Thoracic aorta (tissue), 2 donors: ENCODE measurements around the gene ZNF668. TPM values are rescaled to one million over a fixed set of nuclear protein-coding genes. Genes with fewer than 3 reads are reported as not detected.

Source experiments
- ATAC-seq: fragments of 150-250 bp; one replicate; pipeline ENCODE4 v1.8.0; 2017; ENCODE audit warnings: low read depth; ENCODE audit not compliant: insufficient number of reproducible peaks, low FRiP score
- DNase-seq: peaks from one replicate; pipeline ENCODE4 v3.0.0-alpha.2; 2020; ENCODE audit warnings: low spot score
- H3K27ac ChIP-seq, 2 donors: fragments of 200-600 bp; sonication (generic); 1 replicate in 1 of 2; 2 replicates in 1 of 2; pipeline ENCODE4 v1.5.1; 2016; ENCODE audit warnings: mild to moderate bottlenecking in 2 of 2, moderate library complexity in 2 of 2
- H3K27me3 ChIP-seq: fragments of 200-600 bp; sonication (generic); replicated peaks from 2 replicates; pipeline ENCODE4 v1.6.0; 2016; ENCODE audit warnings: mild to moderate bottlenecking; ENCODE audit not compliant: insufficient read depth
- H3K36me3 ChIP-seq: fragments of 200-600 bp; sonication (generic); one replicate; pipeline ENCODE4 v1.5.1; 2016
- H3K4me1 ChIP-seq, 2 donors: fragments of 200-600 bp; sonication (generic); 1 replicate in 1 of 2; 2 replicates in 1 of 2; pipeline versions ENCODE4 v1.5.1 to v1.6.0; 2016; ENCODE audit warnings: low read depth in 2 of 2, mild to moderate bottlenecking in 1 of 2; ENCODE audit not compliant: control insufficient read depth in 1 of 2
- H3K4me3 ChIP-seq: fragments of 200-600 bp; sonication (generic); 2 replicates; pipeline ENCODE4 v1.5.1; 2016; ENCODE audit warnings: mild to moderate bottlenecking
- H3K9me3 ChIP-seq: fragments of 200-600 bp; sonication (generic); 2 replicates; pipeline ENCODE4 v1.5.1; 2016
- CTCF ChIP-seq: fragments of 200-600 bp; sonication (generic); IDR thresholded peaks from one replicate; pipeline ENCODE4 v1.5.1; 2019; ENCODE audit warnings: antibody characterized with exemption
- total RNA-seq, 2 donors: library from RNA; depleted of rRNA; stranded (reverse); fragments of >200 nt; gene quantifications; one replicate each; pipeline versions ENCODE4 v1.1.0 to v1.2.3, GENCODE V29; 2016

Gene ZNF668
- total RNA-seq, 2 donors from 2014 or later, result 10.3 to 14.5 TPM

- peaks cover 10 to 23% of the 10 kb centered on the region in 2 donors for H3K4me1 ChIP-seq
- no peaks in the 10 kb centered on the region for H3K27me3 ChIP-seq
- no peaks in the 10 kb centered on the region for H3K9me3 ChIP-seq
- DNase-seq (no peak), ATAC-seq (no peak)
- no peak overlapping the region for H3K27ac ChIP-seq
- peaks cover 8% of the 10 kb centered on the region for H3K36me3 ChIP-seq
- TF ChIP-seq CTCF, result no peak
- H3K4me3 ChIP-seq, result no peak overlapping the region
Observed at GRCh38 chr16:31067342-31067741, 6.7 kb downstream of the ZNF668 start.

DNA sequence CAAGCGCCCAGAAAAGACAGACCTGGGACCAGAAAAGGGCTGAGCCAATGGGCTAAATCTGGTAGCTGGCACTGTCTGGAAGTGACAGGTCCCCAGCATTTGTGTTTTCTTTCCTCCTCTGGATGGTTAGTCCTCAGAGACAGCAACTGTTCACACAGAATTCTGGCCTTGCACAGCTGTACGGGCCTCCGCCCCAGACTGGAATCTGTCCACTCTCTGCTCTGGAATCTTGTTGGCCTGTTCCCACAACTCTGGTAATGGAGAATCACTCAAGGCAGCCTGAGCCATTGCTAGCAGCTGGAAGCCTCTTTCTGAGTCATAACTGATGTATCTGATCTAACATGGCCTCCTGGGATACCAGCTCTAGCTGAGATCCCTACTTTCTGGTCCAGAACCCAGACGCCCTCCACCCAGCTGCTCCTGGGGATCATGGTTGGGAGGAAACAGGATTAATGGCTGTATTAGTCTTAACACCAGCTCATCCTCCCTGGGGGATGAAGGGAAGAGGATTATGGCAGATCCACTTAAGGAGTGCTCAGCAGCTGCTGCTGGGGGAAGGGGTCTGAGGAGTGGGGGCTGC lies 9.1 kb downstream of the ZNF668 start:
- Histone ChIP-seq H3K27ac (peak overlapping the region in 1 of 2 donors; percentile 49), H3K9me3 (no peaks in the 10 kb centered on the region), H3K36me3 (peaks cover 27% of the 10 kb centered on the region), H3K4me1 (peaks cover 3 to 12% of the 10 kb centered on the region in 2 donors), H3K27me3 (no peaks in the 10 kb centered on the region), H3K4me3 (peak overlapping the region; percentile 19)
- no peak for ATAC-seq
- DNase-seq, result no peak
- no peak for TF ChIP-seq CTCF

DNA sequence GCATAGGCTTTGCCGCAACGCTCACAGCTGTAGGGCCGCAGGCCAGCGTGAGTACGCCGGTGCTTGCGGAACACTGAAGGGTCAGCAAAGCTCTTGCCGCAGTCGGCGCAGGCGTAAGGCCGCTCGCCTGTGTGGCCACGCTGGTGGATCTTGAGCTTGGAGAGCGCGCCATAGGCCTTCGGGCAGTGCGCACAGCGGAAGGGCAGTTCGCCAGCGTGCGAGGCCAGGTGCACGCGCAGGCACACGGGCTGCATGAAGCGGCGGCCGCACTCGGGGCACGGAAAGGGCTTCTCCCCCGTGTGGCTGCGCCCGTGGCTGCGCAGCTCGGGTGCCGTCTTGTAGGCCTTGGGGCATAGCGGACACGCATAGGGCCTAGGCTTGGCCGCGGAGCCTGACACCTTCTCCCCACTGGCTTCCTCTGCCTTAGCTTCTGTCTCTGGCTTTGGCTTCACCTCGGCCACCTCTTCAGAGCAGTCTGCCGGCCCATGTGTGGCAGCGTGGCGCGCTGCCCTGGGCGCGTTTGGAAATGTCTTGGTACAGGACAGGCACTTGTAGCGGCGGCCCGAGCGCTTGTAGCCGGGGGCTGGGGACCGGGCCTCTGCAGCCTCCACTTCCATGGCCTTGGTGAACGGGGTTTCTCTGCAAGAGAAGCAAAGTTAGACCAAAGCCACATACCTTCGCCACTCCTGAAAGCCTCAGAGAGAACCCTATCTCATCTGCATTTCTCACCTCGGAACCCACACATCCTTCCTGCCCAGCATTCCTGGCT lies 10.0 kb downstream of the ZNF668 start:
- peaks cover 27% of the 10 kb centered on the region for H3K36me3 ChIP-seq
- H3K27ac ChIP-seq, result peak overlapping the region in 1 of 2 donors; percentile 49
- no peak for ATAC-seq
- no peaks in the 10 kb centered on the region for H3K27me3 ChIP-seq
- H3K9me3 ChIP-seq, result no peaks in the 10 kb centered on the region
- no peak for TF ChIP-seq CTCF
- peak overlapping the region; percentile 19 for H3K4me3 ChIP-seq
- DNase-seq, result no peak
- peaks cover 3 to 12% of the 10 kb centered on the region in 2 donors for H3K4me1 ChIP-seq

DNA sequence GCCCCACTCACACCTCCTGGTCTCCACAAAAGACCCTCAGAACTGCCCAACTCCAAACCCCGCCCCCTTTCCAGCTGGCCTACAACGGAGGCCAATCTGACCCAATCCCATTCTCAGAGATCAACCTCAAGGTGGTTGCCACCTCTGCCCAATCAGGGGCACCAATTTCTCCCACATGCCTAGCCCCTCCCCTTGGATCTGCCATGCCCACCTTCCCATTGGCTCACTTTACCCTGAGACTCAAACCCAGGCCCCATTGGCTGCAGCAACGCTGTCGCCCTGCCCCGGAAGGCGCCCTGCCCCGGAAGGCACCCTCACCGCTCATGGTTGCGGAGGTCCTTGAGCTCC lies 10.6 kb downstream of the ZNF668 start:
- Histone ChIP-seq H3K27me3 (no peaks in the 10 kb centered on the region), H3K9me3 (no peaks in the 10 kb centered on the region), H3K4me1 (peaks cover 3 to 12% of the 10 kb centered on the region in 2 donors), H3K4me3 (no peak overlapping the region), H3K27ac (no peak overlapping the region), H3K36me3 (peaks cover 27% of the 10 kb centered on the region)
- ATAC-seq, result no peak
- no peak for DNase-seq
- TF ChIP-seq CTCF, result no peak

DNA sequence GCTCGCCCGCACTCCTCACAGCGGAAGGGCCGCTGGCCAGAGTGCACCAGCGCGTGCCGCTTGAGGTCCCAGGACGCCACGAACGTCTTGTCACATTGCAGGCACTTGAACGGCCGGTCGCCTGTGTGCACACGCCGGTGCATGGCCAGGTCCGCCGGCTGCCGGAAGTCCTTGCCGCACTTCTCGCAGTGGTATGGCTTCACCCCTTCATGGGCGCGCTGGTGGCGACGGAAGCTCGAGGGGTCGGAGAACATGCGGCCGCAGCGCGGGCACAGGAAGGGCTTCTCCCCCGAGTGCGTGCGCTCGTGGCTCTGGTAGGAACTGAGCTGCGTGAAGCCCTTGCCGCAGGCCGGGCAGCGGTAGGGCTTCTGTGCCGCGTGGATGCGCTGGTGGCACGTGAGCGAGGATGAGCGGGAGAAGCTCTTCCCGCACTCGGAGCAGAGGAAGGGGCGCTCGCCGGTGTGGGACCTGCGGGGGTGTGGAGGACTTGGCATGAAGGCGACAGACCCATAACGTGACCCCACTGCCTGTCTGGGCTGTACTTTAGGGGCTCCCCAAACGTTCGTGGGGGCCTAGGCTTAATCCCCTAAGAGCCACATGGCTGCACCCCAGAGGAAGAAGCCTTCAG lies 12.1 kb downstream of the ZNF668 start:
- peaks cover 27% of the 10 kb centered on the region for H3K36me3 ChIP-seq

More for the DNA sequence above, 12.1 kb downstream of the ZNF668 start:
- Histone ChIP-seq H3K4me1 (peaks cover 3 to 12% of the 10 kb centered on the region in 2 donors), H3K27me3 (no peaks in the 10 kb centered on the region), H3K9me3 (no peaks in the 10 kb centered on the region), H3K4me3 (no peak overlapping the region), H3K27ac (no peak overlapping the region)
- DNase-seq, result no peak
- no peak for ATAC-seq
- TF ChIP-seq CTCF, result no peak
